GM19035 (cell line): ENCODE results near the gene ATG10.
"Not testable (repeated sequence)": the region's sequence is repeated elsewhere in the genome, so short reads cannot be mapped to it uniquely, and the experiment has no call there.

Experiments used
- ATAC-seq: cut with Tn5 transposase; IDR thresholded peaks from one replicate; pipeline ENCODE4 v1.9.1; 2021; ENCODE audit not compliant: unreplicated experiment

Gene ATG10

DNA sequence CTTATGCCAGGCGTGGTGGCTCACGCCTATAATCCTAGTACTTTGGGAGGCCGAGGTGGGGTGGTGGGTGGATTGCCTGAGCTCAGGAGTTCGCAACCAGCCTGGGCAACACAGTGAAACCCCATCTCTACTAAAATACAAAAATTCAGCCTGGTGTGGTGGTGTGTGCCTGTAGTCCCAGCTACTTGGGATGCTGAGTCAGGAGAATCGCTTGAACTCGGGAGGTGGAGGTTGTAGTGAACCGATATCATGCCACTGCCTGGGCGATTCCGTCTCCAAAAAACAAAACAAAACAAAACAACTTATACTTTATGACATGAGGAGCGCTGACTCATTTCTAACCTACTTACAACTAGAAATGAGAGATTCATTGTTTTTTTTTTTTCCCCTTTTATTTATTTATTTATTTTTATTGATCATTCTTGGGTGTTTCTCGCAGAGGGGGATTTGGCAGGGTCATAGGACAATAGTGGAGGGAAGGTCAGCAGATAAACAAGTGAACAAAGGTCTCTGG is 10.4 kb downstream of the ATG10 start:
- not testable (repeated sequence) for ATAC-seq

DNA sequence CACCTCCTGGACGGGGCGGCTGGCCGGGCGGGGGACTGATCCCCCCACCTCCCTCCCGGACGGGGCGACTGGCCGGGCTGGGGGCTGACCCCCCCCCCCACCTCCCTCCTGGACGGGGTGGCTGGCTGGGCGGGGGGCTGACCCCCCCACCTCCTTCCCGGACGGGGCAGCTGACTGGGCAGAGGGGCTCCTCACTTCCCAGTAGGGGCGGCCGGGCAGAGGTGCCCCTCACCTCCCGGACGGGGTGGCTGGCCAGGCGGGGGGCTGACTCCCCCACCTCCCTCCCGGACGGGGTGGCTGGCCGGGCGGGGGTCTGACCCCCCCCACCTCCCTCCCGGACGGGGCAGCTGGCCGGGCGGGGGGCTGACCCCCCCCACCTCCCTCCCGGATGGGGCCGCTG is 11.3 kb downstream of the ATG10 start:
- ATAC-seq, result not testable (repeated sequence)

DNA sequence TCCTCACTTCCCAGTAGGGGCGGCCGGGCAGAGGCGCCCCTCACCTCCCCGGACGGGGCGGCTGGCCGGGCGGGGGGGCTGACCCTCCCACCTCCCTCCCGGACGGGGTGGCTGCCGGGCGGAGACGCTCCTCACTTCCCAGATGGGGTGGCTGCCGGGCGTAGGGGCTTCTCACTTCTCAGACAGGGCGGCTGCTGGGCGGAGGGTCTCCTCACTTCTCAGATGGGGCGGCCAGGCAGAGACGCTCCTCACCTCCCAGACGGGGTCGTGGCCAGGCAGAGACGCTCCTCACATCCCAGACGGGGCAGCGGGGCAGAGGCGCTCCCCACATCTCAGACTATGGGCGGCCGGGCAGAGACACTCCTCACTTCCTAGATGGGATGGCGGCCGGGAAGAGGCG is 11.7 kb downstream of the ATG10 start:
- not testable (repeated sequence) for ATAC-seq

DNA sequence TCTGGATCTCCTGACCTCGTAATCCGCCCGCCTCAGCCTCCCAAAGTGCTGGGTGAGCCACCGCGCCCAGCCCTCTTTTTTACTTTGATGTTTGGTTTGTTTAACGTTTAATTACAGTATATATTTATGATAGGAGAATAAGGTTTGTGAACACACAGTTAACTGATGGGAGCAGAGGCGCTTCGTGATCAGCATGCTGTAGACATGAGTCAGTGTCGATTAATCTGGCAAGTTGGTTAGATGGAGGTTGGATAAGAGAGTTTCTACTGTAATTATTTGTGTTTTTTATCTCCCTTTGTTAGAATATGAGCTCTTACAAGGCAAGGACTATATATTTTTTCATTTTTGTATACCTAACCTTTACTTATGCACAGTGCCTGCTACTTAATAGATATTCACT is 14.3 kb downstream of the ATG10 start:
- ATAC-seq, result no peak

DNA sequence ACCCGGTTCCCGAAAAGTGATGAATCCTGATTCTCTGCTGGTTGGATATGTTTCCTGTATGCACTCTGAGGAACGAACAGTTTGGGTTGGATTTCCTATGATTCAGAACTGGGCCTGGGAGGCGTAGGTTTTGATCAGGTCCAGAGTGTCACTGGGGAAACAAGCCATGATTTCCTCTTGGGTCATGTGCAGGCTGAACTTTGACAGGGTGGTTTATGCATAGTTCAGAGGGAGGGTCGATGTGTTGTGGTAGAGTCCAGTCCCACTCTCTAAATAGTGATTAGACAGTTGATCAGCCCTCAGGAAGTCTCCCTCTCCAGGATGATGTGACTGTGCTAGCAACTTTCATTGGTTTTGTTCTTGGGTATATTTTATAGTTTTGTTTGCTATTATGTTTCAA is 17.4 kb downstream of the ATG10 start:
- no peak for ATAC-seq

DNA sequence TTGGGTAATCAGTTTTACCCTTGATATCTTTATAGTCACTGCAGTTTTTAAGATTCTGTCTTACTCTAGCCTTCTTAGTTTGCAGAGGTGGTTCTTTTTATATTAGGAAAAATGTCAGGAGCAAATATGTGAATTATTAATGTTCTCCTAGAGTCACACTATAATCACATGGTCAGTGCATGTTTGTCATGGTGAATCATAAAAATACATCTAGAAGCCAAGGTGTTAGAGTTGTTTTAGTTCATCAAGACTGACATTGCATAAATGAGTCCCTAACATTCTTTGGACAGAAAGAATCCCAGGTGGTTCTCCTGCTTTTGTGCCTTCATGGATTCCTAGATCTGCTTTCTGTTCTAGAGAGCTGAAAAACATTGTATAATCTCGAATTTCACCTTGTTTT is 22.9 kb downstream of the ATG10 start:
- ATAC-seq, result no peak

DNA sequence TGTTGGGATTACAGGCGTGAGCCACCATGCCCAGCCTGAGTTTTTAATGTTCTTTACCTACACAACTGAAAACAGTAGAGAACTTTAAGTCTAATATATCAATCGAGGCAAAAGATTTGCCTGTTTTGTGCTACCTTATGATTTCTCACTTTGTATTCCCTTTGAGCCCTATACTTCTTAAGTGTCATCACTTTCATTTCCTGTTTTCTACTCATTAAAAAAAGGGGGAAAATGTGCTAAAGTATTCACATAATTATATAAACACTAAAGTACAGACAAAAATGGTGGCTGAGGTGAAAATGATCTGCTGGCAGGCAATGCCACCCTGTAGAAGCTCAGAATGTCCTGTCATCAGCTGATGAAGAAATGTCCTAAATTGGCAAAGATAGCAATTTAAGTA is 23.6 kb downstream of the ATG10 start:
- no peak for ATAC-seq

DNA sequence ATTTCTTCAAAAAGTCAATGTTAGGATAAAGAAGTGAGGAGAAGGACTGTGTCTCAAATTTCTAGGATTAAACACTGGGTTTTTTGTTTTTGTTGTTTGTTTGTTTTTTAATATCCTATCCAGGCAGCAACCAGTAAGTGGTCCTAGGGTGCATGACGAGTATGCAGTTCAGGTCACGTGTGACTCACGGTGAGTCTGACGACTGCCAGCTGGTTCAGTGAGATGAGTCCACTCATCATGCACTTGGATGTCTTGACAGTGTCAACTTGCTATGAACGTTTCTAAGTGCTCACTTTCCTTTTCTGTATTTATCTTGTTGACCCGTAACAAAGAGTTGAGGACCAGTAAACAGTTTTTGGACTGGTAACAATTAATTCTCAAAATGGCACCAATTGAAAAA is 32.7 kb downstream of the ATG10 start:
- no peak for ATAC-seq

DNA sequence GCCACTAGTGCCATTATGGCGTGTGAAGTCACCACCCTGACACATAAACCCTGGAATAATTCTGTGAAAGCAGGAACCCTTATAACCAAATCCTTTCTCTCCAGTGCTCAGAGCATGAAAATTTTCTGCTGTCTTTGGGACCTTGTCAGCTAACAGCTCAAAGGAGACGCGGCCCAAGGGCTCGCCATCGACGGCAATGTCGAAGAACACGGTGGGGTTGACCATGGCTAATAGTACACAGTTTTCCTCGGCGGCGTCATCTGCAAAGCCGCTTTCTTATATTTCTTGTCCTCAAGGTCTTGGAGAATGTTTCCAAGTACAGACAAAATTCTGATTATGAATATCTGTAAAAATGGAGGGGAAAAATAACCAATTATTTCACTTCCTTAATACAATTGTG is 38.0 kb downstream of the ATG10 start:
- ATAC-seq, result not testable (repeated sequence)

DNA sequence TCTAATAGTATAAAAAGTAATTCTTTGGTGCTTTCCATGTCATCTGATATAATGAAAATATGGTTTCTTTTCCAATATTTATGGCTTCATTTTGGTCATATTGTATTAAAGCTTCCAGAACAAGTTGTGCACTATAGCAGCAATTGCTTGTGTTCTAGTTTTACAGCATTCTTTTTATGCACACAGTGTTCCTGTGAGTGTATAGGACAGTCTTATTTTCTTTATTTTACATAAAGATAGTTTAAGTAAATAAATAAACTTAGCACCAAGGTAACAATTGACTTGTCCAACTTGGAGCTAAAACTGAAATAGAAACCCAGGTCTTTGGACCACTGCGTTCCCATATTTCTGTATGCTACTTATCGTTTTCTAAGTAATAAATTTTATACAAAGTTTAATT is 38.9 kb downstream of the ATG10 start:
- no peak for ATAC-seq

DNA sequence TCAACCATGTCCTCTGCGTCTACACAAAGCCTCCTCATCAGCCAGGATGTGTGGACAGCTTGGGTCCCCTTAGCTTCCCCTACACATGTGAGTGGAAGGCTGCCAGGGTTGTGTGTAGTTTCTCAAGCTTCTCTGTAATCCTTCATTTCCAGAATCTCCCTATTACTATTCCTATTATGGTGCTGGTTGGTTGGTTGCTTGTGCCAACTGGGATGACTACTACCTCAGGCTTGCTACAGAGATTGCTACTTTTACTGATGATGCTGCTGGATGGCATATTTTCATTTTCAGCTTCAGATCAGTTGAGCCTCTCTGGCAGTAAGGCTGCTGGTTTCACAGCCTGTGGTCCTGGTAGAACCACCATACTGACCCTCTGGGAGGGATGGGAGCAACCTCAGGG is 39.9 kb downstream of the ATG10 start:
- ATAC-seq, result no peak

DNA sequence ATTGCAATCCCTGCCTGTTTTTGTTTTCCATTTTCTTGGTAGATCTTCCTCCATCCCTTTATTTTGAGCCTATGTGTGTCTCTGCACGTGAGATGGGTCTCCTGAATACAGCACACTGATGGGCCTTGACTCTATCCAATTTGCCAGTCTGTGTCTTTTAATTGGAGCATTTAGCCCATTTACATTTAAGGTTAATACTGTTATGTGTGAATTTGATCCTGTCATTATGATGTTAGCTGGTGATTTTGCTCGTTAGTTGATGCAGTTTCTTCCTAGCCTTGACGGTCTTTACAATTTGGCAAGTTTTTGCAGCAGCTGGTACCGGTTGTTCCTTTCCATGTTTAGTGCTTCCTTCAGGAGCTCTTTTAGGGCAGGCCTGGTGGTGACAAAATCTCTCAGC is 42.8 kb downstream of the ATG10 start:
- not testable (repeated sequence) for ATAC-seq

DNA sequence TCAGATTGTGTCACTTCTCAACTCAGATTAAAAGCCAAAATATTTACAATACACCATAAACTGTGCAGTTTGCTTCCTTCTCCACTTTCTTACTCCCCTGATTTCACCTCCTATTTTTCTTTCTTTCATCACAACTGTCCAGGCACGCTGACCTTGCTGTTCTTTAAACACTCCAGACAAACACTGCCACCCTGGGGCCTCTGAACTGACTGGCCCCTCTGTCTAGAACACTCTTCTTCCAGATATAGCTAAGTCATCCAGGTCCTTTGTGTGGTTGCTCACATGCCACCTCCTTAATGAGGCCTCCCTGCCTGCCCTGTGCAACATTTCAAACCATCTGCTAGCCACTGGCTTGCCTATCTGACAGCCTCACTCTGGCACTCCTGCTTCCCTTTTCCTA is 46.6 kb downstream of the ATG10 start:
- no peak for ATAC-seq

DNA sequence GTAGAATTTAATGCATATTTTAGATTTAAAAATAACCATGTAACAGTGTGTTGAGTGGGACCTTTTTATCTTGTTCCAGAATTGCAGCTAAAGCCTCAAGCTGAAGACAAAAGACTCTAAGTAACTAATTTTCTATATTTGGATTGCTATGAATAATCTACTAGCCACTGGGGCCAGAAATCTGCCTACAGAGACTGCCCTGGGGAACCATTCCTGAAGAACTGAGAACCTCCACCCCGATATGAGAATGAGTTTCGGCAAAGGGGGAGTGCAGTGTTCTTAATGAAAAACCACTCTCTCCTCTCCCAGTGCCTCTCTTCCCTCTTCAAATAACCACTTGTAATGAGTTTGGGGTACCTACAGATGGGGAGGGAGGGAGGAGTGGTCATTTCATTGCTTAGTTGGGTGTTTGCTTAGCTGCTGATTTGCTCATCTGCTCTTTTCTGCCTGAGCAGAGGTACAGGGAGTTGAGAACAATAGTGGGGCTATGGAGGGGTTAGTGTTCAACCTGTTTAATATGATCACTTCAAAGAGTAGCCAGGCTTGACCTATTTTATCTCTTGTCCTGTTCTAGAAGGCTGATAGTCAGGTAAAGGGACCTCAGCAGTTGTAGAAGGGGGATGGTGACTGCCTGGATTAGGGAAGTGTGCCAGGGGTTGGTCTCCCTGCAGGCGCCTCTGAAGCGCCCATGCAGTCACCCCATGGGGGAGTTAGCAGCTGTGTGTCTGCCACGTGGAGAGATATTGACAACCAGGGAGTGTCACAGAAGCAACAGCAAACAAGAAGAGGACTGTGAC is 47.7 kb downstream of the ATG10 start:
- ATAC-seq, result no peak

DNA sequence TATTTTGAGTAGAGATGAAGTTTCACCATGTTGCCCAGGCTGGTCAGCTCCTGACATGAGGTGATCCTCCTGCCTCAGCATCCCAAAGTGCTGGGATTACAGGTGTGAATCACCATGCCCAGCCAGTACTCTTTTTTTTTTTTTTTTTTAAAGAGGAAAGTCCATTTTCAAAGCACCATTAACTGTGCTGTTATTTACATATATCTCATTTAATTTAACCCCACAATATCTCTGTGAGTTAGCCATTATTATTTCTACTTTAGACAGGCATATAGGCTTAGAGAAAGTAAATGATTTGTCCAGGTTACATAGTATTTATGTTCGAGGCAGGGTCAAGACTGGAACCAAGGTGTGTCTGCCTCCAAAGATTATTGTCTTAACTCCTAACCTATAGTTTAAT is 50.7 kb downstream of the ATG10 start:
- ATAC-seq, result no peak

DNA sequence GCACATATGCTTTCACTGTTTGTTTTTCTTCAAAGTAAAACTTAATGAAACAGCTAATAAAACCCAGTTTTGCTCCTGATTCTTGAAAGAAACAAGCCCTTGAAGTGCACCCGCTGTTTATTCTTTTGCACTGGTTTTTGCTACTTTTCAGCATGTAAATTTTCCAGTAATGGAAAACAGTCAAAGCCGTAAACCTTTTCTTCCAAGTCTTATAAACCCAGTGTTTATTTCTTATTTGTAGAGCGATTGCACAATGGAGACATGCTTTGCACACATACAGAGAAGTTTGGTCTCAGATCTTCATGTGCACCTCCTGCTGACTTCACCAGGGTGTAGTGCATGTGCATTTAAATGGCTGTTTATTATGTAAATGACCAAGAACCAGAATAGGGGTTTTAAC is 51.8 kb downstream of the ATG10 start:
- no peak for ATAC-seq

DNA sequence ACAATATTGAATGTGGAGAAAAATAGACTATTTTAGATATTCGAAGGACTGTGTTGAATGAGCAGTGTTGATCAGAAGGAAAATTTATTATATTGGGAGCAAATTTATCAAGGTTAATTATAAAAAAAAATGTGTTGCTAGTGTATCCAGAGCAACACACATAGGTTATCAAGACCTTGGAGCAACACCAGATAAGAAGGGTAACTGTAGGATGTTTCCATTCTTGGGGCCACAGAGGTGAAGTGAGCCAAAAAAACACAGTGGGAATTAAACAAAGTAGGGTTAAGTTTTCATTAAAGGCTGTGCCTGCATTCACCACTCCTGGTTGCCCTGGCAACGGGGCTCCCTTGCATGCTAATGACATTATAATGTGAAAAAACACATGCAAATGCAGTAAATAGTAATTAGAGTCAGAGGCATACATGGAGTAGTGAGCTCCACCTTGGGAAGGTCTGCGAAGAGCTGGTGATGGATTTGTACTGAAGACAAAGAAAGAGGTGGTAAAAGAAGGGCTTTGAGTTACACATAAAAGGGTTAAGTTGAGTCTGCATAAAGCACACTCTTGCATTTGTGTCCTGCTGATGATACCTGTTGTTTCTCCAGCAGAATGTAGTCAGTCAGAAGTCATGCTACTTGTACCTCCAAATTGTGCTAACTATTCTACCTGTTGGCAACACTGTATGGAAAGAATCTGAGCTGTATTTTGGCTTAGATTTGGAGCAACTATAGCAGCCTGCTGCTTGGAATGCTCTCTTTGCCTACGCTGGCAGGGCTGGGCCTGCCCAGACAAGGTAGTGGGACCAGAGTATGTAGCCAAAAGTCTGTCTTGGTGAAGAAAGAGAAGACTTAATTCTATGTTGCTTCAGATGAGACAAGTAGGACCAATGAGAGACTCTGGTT is 59.6 kb downstream of the ATG10 start:
- ATAC-seq, result no peak

DNA sequence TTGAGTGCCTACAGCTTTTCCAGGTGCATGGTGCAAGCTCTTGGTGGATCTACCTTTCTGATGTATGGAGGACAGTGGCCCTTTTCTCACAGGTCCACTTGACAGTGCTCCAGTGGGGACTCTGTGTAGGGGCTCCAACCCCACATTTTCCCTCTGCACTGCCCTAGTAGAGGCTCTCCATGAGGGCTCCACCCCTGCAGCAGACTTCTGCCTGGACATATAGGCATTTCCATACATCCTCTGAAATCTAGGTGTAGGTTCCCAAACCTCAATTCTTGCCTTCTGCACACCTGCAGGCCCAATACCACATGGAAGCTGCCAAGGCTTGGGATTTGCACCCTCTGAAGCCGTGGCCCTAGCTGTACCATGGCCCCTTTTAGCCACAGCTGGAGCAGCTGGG is 71.1 kb downstream of the ATG10 start:
- not testable (repeated sequence) for ATAC-seq

DNA sequence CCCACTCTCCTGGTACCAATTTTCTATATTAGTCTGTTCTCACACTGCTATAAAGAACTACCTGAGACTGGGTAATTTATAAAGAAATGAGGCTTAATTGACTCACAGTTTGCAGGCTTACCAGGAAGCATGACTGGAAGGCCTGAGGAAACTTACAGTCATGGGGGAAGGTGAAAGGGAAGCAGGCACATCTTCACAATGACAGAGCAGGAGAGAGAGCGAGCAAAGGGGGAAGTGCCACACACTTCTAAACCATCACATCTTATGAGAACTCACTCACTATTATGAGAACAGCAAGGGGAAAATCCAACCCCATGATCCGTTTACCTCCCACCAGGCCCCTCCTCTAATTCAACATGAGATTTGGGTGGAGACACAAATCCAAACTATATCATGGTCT is 72.2 kb downstream of the ATG10 start:
- ATAC-seq, result no peak

DNA sequence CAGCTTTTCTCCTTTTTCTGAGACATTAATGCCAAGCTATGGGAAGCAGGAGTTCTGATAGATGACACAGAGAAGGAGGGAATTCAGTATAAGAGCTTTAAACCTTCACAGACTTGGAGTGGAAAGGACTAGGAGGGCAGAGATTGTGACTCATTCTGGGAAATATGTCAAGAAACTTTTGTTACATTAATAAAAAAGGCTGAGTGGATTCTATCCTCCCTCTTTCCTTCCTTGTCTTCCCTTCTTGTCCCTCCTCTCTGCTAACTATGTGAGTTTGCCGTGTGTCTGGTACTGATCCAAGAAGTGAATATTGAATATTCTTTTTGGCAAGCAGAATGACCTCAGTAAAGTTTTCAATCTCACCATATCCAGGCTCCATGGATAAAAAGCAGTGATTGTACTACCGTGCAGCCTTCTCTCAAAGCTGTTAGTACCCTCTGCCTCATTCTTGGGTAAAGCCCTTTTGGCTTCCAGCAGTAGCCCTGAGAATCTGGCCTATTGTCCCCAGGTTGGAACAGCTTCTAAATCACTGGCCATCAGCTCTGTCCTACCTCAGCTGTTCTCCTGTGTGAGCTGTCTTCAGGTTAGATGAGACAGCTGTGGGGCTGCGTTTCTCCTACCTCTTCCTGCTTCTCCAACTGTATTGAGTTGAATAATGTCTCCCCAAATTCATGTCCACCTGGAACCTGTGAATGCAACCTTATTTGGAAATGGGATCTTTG is 73.9 kb downstream of the ATG10 start:
- no peak for ATAC-seq

DNA sequence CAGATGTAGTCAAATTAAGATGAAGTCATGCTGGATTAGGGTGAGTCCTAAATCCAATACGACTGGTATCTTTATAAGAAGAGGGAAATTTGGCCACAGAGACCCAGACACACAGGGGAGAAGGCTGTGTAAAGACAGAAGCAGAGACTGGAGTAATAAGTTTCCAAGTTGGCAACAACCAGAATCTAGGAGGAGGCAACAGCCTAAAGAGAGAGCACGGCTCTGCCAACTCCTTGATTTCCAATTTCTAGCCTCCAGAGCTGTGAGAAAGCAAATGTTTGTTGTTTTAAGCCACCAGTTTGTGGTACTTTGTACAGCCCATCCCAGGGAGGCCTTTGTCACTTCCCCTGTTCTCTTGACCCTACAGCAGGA is 74.4 kb downstream of the ATG10 start:
- no peak for ATAC-seq
